GM12873 (cell line): ENCODE data around the gene MIDN.
A peak's percentile ranks its signal among the peaks of the same experiment; 100 is the strongest.

ENCODE experiments used
- CTCF ChIP-seq: IDR thresholded peaks from 2 replicates; pipeline ENCODE4 v1.5.1; 2012; ENCODE audit warnings: low read depth, mild to moderate bottlenecking, moderate library complexity, low read length, control low read depth; ENCODE audit not compliant: insufficient read depth; ENCODE audit errors: missing control alignments

MIDN gene

GRCh38 chr19:1279782-1280341, 31.5 kb downstream of the MIDN start:
- peak; percentile 100 for TF ChIP-seq CTCF

GRCh38 chr19:1280636-1281568, 32.5 kb downstream of the MIDN start:
- no peak for TF ChIP-seq CTCF

GRCh38 chr19:1281569-1282287, 33.3 kb downstream of the MIDN start:
- no peak for TF ChIP-seq CTCF

- TF ChIP-seq CTCF = no peak
These were observed 34.3 kb downstream of the MIDN start for GRCh38 chr19:1282588-1283206.

- TF ChIP-seq CTCF = no peak
These were observed 35.0 kb downstream of the MIDN start for GRCh38 chr19:1283207-1283916.

- TF ChIP-seq CTCF = no peak
These were observed 35.5 kb downstream of the MIDN start for GRCh38 chr19:1283917-1284292.
